DND-41 (cell line): ENCODE data around the gene DAD1.

Experiments used
- EZH2 ChIP-seq: IDR thresholded peaks from 3 replicates; pipeline ENCODE4 v1.6.1; 2012; ENCODE audit warnings: borderline replicate concordance, low read depth, mild to moderate bottlenecking, moderate library complexity, low read length, inconsistent platforms; ENCODE audit not compliant: severe bottlenecking
- TF ChIP-seq, protein P1 (sequence below): IDR thresholded peaks from 2 replicates; pipeline ENCODE4 v1.5.1; 2012; ENCODE audit warnings: borderline replicate concordance, low read length, moderate library complexity, mild to moderate bottlenecking; ENCODE audit not compliant: poor library complexity, severe bottlenecking; ENCODE audit errors: extremely low read depth

DNA sequence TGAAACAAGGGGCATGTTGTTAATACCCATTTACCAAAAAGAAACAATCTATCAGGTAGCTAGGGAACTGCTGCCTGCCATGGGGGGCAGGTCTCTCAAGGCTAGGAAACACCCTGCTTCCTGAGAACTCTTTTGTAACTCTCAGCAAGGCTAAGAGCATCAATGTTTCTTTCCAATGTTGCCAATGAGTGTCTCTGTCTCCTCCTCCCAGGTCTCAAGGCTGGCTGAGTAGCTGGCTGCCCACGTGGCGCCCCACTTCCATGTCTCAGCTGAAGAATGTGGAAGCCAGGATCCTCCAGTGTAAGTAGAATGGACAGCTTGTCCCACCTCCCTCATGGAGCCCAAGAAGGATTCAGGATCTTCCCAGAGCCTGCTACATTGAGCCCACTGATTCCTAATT lies 12.4 kb upstream of the DAD1 start:
- TF ChIP-seq, protein P1, sequence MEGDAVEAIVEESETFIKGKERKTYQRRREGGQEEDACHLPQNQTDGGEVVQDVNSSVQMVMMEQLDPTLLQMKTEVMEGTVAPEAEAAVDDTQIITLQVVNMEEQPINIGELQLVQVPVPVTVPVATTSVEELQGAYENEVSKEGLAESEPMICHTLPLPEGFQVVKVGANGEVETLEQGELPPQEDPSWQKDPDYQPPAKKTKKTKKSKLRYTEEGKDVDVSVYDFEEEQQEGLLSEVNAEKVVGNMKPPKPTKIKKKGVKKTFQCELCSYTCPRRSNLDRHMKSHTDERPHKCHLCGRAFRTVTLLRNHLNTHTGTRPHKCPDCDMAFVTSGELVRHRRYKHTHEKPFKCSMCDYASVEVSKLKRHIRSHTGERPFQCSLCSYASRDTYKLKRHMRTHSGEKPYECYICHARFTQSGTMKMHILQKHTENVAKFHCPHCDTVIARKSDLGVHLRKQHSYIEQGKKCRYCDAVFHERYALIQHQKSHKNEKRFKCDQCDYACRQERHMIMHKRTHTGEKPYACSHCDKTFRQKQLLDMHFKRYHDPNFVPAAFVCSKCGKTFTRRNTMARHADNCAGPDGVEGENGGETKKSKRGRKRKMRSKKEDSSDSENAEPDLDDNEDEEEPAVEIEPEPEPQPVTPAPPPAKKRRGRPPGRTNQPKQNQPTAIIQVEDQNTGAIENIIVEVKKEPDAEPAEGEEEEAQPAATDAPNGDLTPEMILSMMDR: no peak
- TF ChIP-seq EZH2: no peak
